GM18868 (cell line): ENCODE data around the gene DEDD2.

Experiments used
- ATAC-seq: cut with Tn5 transposase; IDR thresholded peaks from one replicate; pipeline ENCODE4 v1.9.1; 2021; ENCODE audit warnings: mild to moderate bottlenecking, moderate library complexity; ENCODE audit not compliant: unreplicated experiment

The DEDD2 gene

DNA sequence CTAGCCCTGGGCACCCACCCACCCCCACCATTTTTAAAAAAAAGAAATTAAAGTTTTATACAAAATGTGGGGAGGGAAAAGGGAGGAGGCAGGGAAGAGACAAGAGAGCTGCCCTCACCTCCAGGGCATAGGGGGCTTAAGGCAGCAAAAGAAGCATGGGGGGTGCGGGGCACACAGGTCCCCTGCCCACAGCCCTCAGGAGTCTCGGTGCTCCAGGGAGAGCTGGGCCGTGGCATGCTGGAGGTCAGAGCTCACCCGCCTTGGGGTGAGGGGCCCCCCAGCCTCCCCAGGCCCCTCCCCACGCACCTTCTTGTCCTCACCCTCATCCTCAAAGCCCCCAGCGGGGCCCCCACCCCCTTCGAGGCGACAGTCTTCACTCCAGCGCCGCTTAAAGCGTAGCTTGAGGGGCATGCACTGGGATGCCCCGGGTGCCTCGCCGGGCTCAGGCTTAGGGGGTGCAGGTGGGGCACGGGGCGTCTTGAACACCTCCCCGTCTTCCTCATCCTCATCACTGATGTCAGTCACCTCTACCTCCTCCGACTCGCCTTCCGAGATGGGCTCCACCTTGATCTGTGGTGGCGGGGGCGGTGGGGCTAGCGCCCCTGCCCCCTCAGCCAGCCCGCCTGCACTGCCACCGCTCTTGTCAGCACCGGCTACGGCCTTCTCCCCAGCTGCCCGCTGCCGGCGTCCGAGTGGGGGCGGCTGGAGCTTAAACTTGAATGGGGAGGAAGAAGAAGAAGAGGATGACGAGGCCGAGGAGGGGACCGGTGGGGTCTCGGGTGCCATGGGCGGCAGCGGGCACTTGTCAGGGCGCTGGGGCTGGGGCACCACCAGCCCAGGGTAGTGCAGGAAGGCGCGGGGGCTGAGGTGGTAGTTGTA is 31.0 kb upstream of the DEDD2 start:
- ATAC-seq = no peak

DNA sequence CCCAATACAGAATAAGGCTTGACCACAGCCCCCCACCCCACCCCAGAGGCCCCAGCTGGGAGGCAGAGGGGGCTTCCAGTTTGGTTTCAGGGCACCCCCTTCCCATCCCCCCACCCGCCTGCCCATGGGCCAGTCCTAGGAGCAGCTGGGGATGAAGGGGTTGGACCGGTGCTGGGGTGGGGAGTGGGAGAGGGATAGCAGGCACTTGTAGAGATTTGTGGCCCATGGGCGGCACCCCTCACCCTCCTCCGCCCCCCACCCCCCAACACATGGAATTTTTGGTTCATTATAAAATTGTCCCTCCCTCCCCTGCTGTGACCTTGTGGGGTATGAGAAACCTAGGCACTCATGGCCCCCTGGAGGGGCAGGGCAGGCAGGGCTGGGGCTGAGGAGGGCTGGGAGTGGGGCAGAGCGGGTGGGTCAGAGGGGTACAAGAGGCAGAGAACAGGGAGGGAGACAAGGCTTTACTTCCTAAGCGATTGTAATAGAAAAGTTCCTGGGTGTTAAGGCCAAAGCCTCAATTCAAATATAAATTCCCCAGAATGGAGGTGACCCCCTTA is 30.2 kb upstream of the DEDD2 start:
- no peak for ATAC-seq

DNA sequence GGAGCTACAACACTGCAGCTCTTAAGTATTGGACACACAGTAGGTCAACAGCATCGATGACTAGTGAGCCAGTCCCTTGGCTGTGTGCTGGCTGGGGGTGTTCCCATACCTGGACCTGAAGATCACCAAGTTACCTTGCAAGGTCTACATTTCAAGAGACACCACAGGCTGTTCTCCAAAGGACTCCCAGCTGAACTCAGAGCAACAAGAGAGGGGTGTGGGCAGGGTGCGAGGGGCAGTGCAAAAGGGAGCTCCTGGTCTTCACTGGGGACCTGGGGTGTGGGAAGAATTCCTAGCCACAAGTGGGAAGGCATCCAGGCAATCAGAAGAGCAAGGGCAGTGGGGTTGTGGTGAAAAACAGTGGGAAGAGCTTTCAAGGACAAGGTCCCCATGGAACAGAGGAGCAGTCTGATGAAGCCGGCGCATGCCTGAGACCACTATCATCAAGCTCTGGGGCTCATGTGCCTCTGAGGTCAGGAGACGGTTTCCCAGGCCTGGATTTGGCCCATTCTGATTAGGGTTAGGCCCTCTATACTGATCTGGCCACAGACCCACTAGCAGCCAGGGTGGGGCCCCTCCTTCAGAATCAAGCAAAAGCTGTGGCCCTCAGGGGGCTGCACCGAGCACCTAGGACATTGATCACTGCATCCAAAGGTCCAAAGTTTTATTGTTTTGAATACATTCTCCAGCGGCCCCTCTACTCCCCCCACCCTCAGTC is 29.6 kb upstream of the DEDD2 start:
- ATAC-seq = no peak

DNA sequence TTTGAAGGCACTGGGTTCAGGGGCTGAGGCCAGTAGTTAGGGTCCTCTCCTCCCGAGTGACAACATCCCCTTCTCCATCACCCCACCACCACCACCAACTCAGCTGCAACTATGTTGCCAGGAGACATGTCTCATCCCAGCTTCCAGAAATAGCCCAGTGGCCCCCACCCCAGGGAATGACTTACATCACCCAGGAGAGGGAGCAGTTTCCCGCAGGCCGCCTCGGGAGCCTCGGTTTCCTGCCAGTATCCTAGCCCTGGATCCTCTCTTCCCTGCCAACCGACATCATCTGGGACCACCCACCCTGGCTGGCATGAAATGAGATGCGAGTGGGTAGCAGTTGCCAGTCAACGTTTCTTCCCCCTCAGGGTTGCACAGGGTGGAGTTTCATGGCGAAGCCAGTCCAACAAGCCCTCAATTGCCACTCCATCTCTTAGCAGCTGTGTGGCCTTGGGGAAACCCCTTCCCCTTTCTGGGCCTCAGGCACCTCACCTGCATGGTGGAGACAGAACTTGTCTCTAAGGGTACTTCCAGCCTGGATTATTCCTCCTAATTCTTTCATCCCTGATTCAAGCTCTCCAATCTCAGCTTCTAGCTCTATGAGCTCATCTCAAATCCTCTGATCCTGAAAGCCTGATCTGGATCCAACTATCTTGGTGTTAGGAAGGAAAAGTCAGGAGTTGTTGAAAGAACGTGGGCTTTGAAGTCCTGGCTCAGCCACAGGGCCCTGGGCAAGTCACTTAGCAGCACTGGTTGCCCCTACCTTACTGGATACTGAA is 28.9 kb upstream of the DEDD2 start:
- no peak for ATAC-seq

DNA sequence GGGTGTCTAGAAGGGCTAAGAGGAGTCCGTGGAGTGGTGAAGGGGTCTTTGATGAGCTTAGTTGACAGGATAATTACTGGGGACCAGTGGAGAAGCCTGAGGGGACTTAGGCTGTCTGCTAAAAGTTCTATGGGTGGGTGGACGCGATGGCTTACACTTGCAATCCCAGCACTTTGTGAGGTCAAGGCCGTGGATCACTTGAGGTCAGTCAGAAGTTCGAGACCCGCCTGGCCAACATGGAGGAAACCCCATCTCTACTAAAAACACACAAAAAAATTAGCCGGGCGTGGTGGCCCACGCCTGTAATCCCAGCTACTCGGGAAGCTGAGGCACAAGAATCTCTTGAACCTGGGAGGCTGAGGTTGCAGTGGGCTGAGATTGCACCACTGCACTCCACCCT is 27.8 kb upstream of the DEDD2 start:
- no peak for ATAC-seq

DNA sequence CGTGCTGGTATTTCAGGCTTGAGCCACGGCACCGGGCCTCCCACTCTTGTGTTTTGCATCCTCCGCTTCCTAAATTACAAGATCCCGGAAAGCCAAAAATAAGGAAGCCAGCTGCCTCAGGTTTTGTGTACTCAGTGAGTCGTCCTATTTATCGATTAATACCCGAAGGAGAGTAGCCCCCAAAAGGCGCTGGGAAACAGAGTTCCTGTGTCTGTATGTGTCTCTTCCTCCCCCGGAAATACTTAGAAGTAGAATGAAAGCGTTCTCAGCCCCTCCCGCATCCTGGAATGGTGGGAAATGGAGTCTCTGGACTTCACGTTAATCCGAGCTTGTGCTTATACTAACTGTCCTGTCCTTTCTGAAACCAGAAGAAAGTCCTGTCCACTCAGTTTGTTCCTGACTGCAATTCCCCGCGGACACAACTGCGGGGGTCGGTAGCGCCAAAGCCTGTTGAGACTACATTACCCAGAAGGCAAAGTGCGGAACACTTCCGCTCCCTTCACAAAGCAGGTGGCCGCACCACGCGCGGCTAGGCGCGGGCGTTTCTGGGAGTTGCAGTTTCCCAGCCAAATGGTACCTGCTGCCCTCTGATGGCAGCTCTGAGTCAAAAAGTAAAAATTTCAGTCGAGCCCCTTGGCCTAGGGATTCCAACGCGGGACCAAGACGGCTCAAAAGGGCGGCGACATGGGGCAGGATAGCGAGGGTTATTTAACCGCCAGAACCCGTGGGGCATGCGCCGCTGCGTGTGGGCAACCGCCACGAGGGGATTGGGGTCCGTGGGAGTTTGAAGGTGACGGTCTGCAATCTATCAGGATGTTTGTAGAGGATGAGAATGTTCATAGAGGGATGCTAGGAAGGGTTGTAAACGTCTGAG is 27.1 kb upstream of the DEDD2 start:
- peak; percentile 43 for ATAC-seq

DNA sequence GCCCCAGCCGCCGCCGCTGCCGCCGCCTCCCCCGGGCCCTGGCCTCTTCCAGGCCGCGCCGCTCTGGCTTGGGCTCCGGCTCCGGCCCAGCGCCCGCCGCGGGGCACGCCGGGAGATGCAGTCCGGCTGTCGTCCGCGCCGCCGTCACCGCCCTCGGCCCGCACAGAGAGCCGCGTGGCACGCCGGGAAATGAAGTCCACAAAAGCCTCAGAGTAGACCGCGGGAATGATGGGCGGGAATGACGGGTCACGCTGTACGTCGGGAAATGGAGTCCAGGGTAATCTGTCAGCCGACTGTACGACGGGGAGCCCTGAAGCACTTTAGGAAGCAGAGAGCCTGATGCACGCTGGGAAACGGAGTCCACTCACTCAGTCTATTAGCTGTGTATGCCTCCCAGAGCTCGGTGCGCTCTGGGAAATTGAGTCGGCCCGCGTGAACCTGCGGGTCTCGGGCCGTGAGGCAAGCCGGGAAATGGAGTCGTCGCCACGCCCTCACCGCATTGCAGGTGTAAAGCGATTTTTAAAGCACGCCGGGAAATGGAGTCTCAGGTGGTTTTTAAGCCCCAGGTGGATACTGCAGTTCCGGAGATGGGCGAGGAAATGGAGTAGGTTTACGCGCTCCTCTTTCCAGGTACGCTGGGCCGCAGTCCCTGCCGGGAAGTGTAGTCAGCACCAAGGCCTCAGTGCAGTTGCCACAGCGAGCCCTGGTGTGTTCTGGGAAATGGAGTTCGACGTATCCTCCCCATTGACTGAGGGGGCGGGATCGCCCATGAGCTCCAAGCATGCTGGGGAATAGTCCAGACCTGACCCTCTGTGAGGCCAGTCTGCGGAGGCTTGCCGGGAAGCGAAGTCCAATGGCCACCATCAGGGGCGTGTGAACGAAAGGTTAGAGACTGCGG is 25.3 kb upstream of the DEDD2 start, which contains the start of gene GSK3A:
Gene GSK3A, minus strand, starts transcription at position 91 of the 898 bp plus-strand sequence. CDS start 137 bp downstream, outside the sequence.
- peak; percentile 57 for ATAC-seq

DNA sequence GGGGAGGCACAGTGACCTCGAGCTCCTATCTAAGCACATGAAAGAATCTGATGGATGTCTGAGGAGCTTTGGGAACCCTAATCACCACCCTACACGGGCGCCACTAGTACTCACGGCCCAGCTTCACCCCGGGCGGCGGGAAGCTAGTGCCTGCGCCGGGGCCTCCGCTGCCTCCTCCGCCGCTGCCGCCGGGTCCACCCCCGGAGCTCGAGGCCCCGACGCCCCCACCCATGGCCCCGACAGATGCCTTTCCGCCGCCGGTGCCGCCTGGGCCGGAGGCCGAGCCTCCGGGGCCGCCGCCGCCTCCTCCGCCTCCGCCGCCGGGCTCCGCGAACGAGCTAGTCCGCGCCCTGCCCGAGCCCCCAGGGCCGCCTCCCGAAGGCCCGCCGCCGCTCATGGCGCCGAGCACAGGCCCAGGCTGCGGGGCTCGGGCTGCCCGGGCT is 24.6 kb upstream of the DEDD2 start:
- no peak for ATAC-seq

DNA sequence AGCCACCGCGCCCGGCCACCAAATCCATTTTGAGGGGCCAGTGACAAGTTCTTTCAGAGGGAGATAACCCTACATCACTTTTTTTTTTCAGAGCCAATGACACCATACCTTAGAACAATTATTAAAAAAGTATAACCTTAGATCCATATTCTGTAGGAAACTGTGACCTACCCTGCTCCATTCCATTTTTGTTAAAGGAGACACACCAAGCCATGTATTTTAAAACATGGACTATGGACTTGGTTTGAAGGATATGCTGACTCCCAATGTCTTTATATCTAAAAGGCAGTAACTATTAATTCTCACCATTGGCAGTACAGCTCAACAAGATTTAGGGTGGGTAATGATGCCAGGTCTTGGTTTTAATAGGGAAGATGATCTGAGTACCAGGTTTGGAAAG is 23.8 kb upstream of the DEDD2 start:
- ATAC-seq = no peak

DNA sequence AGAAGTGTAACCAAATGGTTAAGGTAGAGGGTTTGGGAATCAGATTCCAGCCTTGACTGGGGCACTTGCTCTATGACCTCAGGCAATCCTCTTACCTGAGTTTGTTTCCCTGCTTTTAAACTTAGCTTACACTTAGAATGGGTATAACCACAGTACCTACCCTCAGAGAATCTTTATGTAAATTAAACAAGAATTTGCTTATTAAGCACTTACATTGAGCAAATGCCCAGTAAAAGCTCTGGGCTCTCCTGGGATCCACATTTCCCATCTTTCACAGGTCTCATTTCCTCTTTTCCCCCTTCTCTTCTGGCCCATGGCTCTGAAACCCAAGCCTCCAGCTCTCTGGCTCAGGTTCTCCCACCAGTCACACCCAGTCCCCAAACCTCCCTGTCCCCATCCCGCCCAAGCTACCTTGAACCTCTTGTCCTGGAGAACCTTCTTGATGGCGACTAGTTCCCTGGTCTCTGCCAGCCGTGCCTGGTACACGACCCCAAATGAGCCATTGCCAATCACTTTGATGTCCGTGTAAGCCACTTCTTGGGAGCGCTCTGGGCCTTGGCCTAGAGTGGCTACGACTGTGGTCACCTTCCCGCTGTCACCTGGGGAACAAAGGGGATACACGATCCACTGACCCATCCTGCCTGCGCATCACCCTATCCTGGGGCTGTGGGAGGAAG is 22.2 kb upstream of the DEDD2 start:
- ATAC-seq = no peak

DNA sequence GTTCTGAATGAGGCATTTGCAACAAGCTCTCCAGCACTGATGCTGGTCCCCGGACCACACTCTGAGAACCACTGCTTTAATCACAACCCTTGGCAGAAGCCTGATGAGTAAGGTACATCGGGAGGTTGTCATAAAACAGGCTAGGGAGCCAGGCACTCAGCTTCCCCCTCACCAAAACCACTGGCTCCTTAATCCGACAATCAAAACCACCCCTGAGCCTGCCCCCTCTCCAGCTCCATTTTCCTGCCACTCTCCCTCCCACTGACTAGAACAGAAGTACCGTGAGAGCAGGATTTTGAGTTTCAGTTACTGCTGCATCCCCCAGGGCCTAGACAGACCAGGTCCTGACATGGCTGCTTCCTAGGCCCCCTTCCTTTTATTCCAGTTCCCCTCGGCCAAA is 17.7 kb upstream of the DEDD2 start:
- no peak for ATAC-seq

DNA sequence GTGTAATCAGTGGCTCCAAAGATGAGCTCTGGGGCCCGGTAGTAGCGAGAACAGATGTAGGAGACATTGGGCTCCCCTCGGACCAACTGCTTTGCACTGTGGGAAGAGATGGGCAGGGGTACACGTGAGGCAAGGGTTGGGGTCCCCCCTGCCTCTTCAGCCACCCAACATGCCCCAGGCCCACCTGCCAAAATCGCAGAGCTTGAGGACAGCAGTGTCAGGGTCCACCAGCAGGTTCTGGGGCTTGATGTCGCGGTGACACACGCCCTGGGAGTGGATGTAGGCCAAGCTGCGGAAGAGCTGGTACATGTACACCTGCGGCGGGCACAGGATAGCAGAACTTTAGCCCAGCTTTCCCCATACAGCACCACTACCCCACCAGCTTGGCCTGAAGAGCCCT is 16.9 kb upstream of the DEDD2 start:
- ATAC-seq = no peak

DNA sequence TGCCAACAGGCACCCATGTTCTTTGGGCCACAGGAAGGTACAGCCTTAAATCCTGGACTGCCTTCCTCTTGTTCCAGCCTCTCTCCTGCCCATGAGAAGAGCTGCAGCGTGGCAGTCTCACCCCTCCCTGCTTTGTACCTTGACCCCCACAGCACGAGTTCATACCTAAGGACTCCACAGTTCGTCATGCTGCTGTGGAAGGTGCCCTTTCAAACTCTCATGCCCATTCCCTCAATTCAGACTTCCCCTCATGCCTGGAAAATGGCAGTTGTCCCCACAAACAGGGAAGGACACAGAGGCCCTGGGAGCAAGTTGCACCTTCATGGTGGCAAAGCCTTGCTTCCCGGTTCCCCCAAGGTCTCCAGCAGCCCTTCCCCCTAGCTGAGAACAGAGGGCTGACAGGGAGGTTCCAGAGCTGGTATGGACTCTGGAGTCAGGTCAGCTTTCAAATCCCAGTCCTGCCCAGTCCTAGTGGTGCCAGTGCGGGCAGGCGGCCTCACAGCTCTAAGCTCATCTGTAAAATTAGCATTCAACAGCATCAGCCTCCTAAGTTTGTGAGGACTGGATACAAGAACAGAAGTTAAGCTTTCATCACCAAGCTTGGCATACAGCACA is 16.3 kb upstream of the DEDD2 start:
- ATAC-seq = no peak

DNA sequence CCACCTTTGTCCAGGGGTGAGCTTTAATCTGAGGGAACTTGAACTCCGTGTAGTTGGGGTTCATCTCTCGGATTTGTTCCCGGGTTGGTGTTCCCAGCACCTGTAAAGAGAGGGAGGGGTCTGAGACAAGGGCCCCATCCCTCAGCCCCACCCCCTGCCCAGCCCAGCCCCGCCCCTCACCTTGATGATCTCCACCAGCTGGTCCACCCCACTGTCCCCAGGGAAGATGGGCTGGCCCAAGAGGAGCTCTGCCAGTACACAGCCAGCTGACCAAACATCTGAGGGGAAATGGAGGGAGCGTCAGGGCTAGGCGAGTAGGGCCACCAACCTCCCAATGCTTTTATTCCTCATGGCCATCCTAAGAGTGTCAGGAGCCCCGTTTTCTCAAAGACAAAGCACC is 15.6 kb upstream of the DEDD2 start:
- no peak for ATAC-seq

DNA sequence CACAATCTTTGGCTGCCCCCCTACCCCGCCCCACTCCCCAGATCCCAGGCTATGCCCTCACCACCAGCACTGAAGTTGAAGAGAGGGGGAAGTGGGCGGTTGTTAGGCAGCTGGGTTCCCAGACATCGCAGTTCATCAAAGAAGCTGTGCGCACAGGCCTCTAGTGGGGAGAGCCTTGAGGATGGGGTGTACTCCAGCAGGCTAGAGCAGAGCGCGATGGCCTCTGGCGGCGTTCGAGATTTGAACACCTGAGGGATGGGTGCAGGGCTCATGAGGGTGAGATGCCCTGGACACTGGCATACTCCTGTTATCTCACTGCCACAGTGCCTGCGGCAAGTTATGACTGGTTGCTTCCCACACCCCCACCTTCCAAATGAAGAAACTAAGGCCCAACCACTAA is 15.0 kb upstream of the DEDD2 start:
- no peak for ATAC-seq

DNA sequence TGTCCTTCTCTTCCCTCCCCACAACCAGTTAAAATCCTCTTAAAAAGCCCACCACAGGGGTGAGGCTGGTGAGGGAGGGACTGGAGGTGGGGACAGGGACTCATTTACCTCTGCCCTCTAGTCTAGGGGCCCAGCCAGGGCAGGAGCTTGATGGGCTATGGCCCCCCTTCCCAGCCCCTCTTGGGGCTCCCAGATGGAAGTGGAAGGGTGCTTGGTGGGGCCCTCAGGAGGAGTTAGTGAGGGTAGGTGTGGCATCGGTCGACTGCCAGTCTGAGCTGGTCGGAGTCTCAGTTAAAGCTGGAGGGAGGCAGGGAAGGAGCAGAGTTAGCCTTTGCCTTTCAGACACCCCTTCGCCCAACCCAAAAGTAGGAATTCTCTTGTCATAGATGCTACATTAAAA is 13.1 kb upstream of the DEDD2 start:
- no peak for ATAC-seq

DNA sequence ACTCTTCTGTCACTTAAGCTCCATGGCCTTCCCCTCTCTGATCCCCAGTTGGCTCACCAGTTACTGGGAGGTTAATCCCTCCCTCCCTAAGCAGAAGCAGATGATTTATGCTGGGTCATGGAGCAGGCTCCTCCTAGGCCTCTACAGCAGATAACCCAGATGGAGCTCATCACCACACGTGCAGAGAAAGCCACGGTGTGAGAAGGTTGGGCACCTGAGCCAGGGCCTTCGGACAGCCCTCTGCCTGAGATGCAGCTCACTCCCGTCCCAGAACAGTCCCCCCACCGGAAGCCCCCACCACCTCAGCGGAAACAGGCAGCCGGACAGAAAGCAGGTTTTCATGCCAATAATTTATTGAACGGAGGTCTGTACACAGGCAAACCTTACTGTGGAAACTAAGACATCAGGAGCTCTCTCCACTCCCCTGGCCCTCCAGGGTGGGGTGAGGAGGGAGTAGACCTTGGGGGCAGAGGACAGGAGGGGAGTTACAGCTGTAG is 12.4 kb upstream of the DEDD2 start:
- ATAC-seq = no peak

DNA sequence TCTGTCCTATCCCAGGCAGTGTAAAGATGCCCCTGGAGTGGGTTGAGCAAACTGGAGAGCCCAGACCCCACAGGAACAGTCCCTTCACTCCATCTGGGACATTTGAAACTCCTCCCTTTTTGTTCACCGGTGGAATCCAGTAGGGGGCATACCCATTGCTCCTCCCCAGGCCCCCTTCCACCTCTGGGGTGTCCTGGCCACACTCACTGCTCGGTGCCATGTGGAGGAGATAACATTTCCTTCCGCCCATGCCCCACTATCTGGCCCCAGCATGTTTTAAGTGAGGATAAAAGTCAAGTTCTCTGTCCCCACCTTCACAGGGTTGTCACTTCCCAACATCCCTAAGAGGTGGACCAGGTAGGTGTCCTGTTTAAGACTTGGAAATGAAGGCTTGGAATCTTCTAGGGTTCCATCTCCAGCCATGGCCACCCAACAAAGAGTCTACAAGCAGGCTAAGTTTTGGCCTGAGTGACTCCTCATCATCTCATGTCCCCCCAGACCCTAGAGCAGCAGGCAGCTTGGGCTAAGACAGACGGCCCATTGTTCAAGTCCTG is 11.9 kb upstream of the DEDD2 start:
- ATAC-seq = no peak
